ENCODE measurements around the gene KRTAP9-7. TPM values are rescaled to one million over a fixed set of nuclear protein-coding genes. Genes with fewer than 3 reads are reported as not detected.

Gene KRTAP9-7
- not detected for total RNA-seq

GRCh38 chr17:41275648-41276190, at the start of gene KRTAP9-7:
Gene KRTAP9-7 (plus strand): TSS chr17:41275698. CDS start chr17:41275698, 0 bp downstream.

GRCh38 chr17:41226598-41227095, 48.9 kb upstream of the KRTAP9-7 start, which contains the start of gene KRTAP9-2:
Gene KRTAP9-2 (plus strand): TSS chr17:41226648. CDS start chr17:41226655, 7 bp downstream.

GRCh38 chr17:41232399-41233105, 42.9 kb upstream of the KRTAP9-7 start, which contains the start of gene KRTAP9-3:
Gene KRTAP9-3 (plus strand): TSS chr17:41232449. CDS start chr17:41232502, 53 bp downstream.

GRCh38 chr17:41237949-41238437, 37.5 kb upstream of the KRTAP9-7 start, which contains the start of gene KRTAP9-8:
Gene KRTAP9-8 (plus strand): TSS chr17:41237999. CDS start chr17:41238052, 53 bp downstream.

GRCh38 chr17:41249637-41250240, 25.8 kb upstream of the KRTAP9-7 start, which contains the start of gene KRTAP9-4:
Gene KRTAP9-4 (plus strand): TSS chr17:41249687. CDS start chr17:41249721, 34 bp downstream.

GRCh38 chr17:41255381-41256290, 19.9 kb upstream of the KRTAP9-7 start, which contains the start of gene KRTAP9-9:
Gene KRTAP9-9 (plus strand): TSS chr17:41255384.

GRCh38 chr17:41265078-41265477, 10.4 kb upstream of the KRTAP9-7 start, which contains the start of gene KRTAP9-6:
Gene KRTAP9-6 (plus strand): TSS chr17:41265378. CDS start chr17:41265378, 0 bp downstream.

GRCh38 chr17:41301916-41302901, 26.7 kb downstream of the KRTAP9-7 start, which contains the start of gene KRTAP29-1:
Gene KRTAP29-1 (minus strand): TSS chr17:41302851. CDS start chr17:41302851, 0 bp downstream.

GRCh38 chr17:41308918-41309359, 33.4 kb downstream of the KRTAP9-7 start, which contains the start of gene KRTAP16-1:
Gene KRTAP16-1 (minus strand): TSS chr17:41309309. CDS start chr17:41309253, 56 bp downstream.

GRCh38 chr17:41315204-41315794, 39.8 kb downstream of the KRTAP9-7 start, which contains the start of gene KRTAP17-1:
Gene KRTAP17-1 (minus strand): TSS chr17:41315710. CDS start chr17:41315650, 60 bp downstream.

Small RNA genes lying within 50 kb of the gene (small RNA-seq; reads per million reads assigned to genes)
- gene KRTAP9-10P, result not detected

Other genes starting within 250 kb of the KRTAP9-7 start
- not detected for gene KRTAP1-5, start 248.5 kb upstream of the KRTAP9-7 start, total RNA-seq
- gene KRTAP1-4, start 245.5 kb upstream of the KRTAP9-7 start, total RNA-seq, result not detected
- not detected for gene KRTAP1-3, start 240.8 kb upstream of the KRTAP9-7 start, total RNA-seq
- gene KRTAP1-1, start 234.2 kb upstream of the KRTAP9-7 start, total RNA-seq, result not detected
- not detected for gene KRTAP2-1, start 228.4 kb upstream of the KRTAP9-7 start, total RNA-seq
- gene KRTAP2-2, start 220.5 kb upstream of the KRTAP9-7 start, total RNA-seq, result not detected
- gene KRTAP2-3, start 215.6 kb upstream of the KRTAP9-7 start, total RNA-seq, result not detected
- not detected for gene KRTAP2-4, start 209.8 kb upstream of the KRTAP9-7 start, total RNA-seq
- gene KRTAP4-7, start 191.5 kb upstream of the KRTAP9-7 start, total RNA-seq, result not detected
- gene KRTAP4-8, start 177.6 kb upstream of the KRTAP9-7 start, total RNA-seq, result not detected
- not detected for gene KRTAP4-16, start 173.5 kb upstream of the KRTAP9-7 start, total RNA-seq
- gene KRTAP4-9, start 170.3 kb upstream of the KRTAP9-7 start, total RNA-seq, result not detected
- gene KRTAP4-11, start 157.3 kb upstream of the KRTAP9-7 start, total RNA-seq, result not detected
- gene KRTAP4-12, start 151.5 kb upstream of the KRTAP9-7 start, total RNA-seq, result not detected
- not detected for gene KRTAP4-6, start 135.2 kb upstream of the KRTAP9-7 start, total RNA-seq
- gene KRTAP4-5, start 125.9 kb upstream of the KRTAP9-7 start, total RNA-seq, result not detected
- not detected for gene KRTAP4-4, start 115.0 kb upstream of the KRTAP9-7 start, total RNA-seq
- not detected for gene KRTAP4-3, start 107.5 kb upstream of the KRTAP9-7 start, total RNA-seq
- not detected for gene KRTAP4-2, start 97.5 kb upstream of the KRTAP9-7 start, total RNA-seq
- gene KRTAP4-1, start 90.8 kb upstream of the KRTAP9-7 start, total RNA-seq, result not detected
- gene KRTAP9-1, start 85.8 kb upstream of the KRTAP9-7 start, total RNA-seq, result not detected
- not detected for gene KRTAP9-2, start 49.0 kb upstream of the KRTAP9-7 start, total RNA-seq
- not detected for gene KRTAP9-3, start 43.2 kb upstream of the KRTAP9-7 start, total RNA-seq
- gene KRTAP9-8, start 37.7 kb upstream of the KRTAP9-7 start, total RNA-seq, result not detected
- not detected for gene KRTAP9-4, start 26.0 kb upstream of the KRTAP9-7 start, total RNA-seq
- not detected for gene KRTAP9-9, start 20.3 kb upstream of the KRTAP9-7 start, total RNA-seq
- not detected for gene KRTAP9-6, start 10.3 kb upstream of the KRTAP9-7 start, total RNA-seq
- not detected for gene KRTAP29-1, start 27.2 kb downstream of the KRTAP9-7 start, total RNA-seq
- gene KRTAP16-1, start 33.6 kb downstream of the KRTAP9-7 start, total RNA-seq, result not detected
- not detected for gene KRTAP17-1, start 40.0 kb downstream of the KRTAP9-7 start, total RNA-seq
- not detected for gene KRT33A, start 75.1 kb downstream of the KRTAP9-7 start, total RNA-seq
- gene KRT33B, start 94.1 kb downstream of the KRTAP9-7 start, total RNA-seq, result not detected
- not detected for gene KRT34, start 106.6 kb downstream of the KRTAP9-7 start, total RNA-seq
- 0.23 TPM for gene KRT31, start 121.9 kb downstream of the KRTAP9-7 start, total RNA-seq
- gene KRT37, start 148.9 kb downstream of the KRTAP9-7 start, total RNA-seq, result not detected
- gene KRT38, start 165.3 kb downstream of the KRTAP9-7 start, total RNA-seq, result not detected
- not detected for gene KRT32, start 191.7 kb downstream of the KRTAP9-7 start, total RNA-seq
- gene KRT35, start 205.5 kb downstream of the KRTAP9-7 start, total RNA-seq, result not detected
- not detected for gene KRT36, start 214.2 kb downstream of the KRTAP9-7 start, total RNA-seq
- gene KRT13, start 229.9 kb downstream of the KRTAP9-7 start, total RNA-seq, result not detected
- not detected for gene KRT15, start 243.2 kb downstream of the KRTAP9-7 start, total RNA-seq

Measured in diencephalon (tissue), 1 donor.